Adipose tissue (tissue), 3 donors: ENCODE results near the gene ANKRD11. TPM values are rescaled to one million over a fixed set of nuclear protein-coding genes. Genes with fewer than 3 reads are reported as not detected.

ENCODE experiments used
- H3K27ac ChIP-seq: one replicate; pipeline ENCODE4 v1.5.1; 2013; ENCODE audit warnings: low read depth, low read length
- WGBS, 3 donors: extraction: QIAGEN DNeasy Blood & Tissue Kit; methylation state at CpG; one replicate each; pipeline ENCODE4 v1.1.7; 2013; 5-methylcytosine and 5-hydroxymethylcytosine counted together
- polyA plus RNA-seq, 3 donors: library from polyadenylated mRNA; stranded (reverse); fragments of 200-250 nt; gene quantifications; one replicate each; pipeline ENCODE4 v1.2.3, GENCODE V29; 2013
- donor health status: healthy with polysubstance abuse.
- donor health status: Bipolar disorder and iron deficiency.
- donor health status: healthy.

The ANKRD11 gene
- polyA plus RNA-seq, 3 donors: 24.9 to 53.9 (median 48.4) TPM

- no peak overlapping the region for H3K27ac ChIP-seq
- WGBS, 3 donors: 77 to 90% (median 89%) methylated on average over 13 of the region's 13 CpGs
Observed at GRCh38 chr16:89352091-89352681, 138.2 kb downstream of the ANKRD11 start.

GRCh38 chr16:89351645-89352044 lies 138.7 kb downstream of the ANKRD11 start:
- 71 to 95% (median 93%) methylated on average over 12 of the region's 12 CpGs for WGBS, 3 donors
- H3K27ac ChIP-seq: no peak overlapping the region

GRCh38 chr16:89350701-89351380 lies 139.5 kb downstream of the ANKRD11 start:
- 92 to 93% (median 92%) methylated on average over 18 of the region's 18 CpGs for WGBS, 3 donors
- no peak overlapping the region for H3K27ac ChIP-seq

GRCh38 chr16:89349947-89350633 lies 140.3 kb downstream of the ANKRD11 start:
- 89 to 92% (median 91%) methylated on average over 8 of the region's 8 CpGs for WGBS, 3 donors
- no peak overlapping the region for H3K27ac ChIP-seq

GRCh38 chr16:89347807-89348206 lies 142.6 kb downstream of the ANKRD11 start:
- no peak overlapping the region for H3K27ac ChIP-seq
- 94 to 99% (median 97%) methylated on average over 4 of the region's 4 CpGs for WGBS, 3 donors

GRCh38 chr16:89346869-89347268 lies 143.5 kb downstream of the ANKRD11 start:
- 57 to 66% (median 59%) methylated on average over 9 of the region's 9 CpGs for WGBS, 3 donors
- H3K27ac ChIP-seq: no peak overlapping the region

GRCh38 chr16:89345642-89346150 lies 144.7 kb downstream of the ANKRD11 start:
- WGBS, 3 donors: 55 to 83% (median 73%) methylated on average over 9 of the region's 9 CpGs
- no peak overlapping the region for H3K27ac ChIP-seq

GRCh38 chr16:89344846-89345611 lies 145.3 kb downstream of the ANKRD11 start:
- H3K27ac ChIP-seq: no peak overlapping the region
- WGBS, 3 donors: 41 to 68% (median 68%) methylated on average over 20 of the region's 20 CpGs

- WGBS, 3 donors: 67 to 74% (median 74%) methylated on average over 15 of the region's 15 CpGs
- no peak overlapping the region for H3K27ac ChIP-seq
Observed at GRCh38 chr16:89344458-89344834, 145.9 kb downstream of the ANKRD11 start.

GRCh38 chr16:89343501-89344457 lies 146.6 kb downstream of the ANKRD11 start:
- 72 to 85% (median 73%) methylated on average over 36 of the region's 36 CpGs for WGBS, 3 donors
- no peak overlapping the region for H3K27ac ChIP-seq

GRCh38 chr16:89341697-89342694 lies 148.4 kb downstream of the ANKRD11 start:
- H3K27ac ChIP-seq: no peak overlapping the region
- 82 to 86% (median 83%) methylated on average over 33 to 35 of the region's 35 CpGs for WGBS, 3 donors

GRCh38 chr16:89341279-89341678 lies 149.1 kb downstream of the ANKRD11 start:
- WGBS, 3 donors: 57 to 70% (median 64%) methylated on average over 7 of the region's 7 CpGs
- H3K27ac ChIP-seq: no peak overlapping the region

- H3K27ac ChIP-seq: no peak overlapping the region
- WGBS, 3 donors: 74 to 81% (median 75%) methylated on average over 6 of the region's 6 CpGs
Observed at GRCh38 chr16:89338863-89339262, 151.5 kb downstream of the ANKRD11 start.

- 88 to 95% (median 93%) methylated on average over 11 of the region's 11 CpGs for WGBS, 3 donors
- no peak overlapping the region for H3K27ac ChIP-seq
Observed at GRCh38 chr16:89337965-89338364, 152.4 kb downstream of the ANKRD11 start.

- no peak overlapping the region for H3K27ac ChIP-seq
- 73 to 76% (median 74%) methylated on average over 13 to 16 of the region's 16 CpGs for WGBS, 3 donors
Observed at GRCh38 chr16:89335803-89336485, 154.4 kb downstream of the ANKRD11 start.
